Measurements from ENCODE around the gene SUCO. TPM values are rescaled to one million over a fixed set of nuclear protein-coding genes. Genes with fewer than 3 reads are reported as not detected.

The SUCO gene
- total and polyA plus RNA-seq, 2 of the 8 experiments (the other 6 are each of a cell fraction or from before 2014, with no cell fraction given), result 8.3 to 35.8 TPM

- TF ChIP-seq TBP (IDR thresholded peaks at IDR 0.05; ENCODE audit: low read depth, low read length), result no peak
- TF ChIP-seq SIN3A (conservative IDR thresholded peaks at IDR 0.05 in 1 of 2, IDR thresholded peaks at IDR 0.05 in 1 of 2; ENCODE audit: low read depth in 1 of 2, low read length in 2 of 2), result no peak
- no peak for TF ChIP-seq GABPA (IDR thresholded peaks at IDR 0.05; ENCODE audit: borderline replicate concordance, insufficient read depth, low read length)
- no peak for TF ChIP-seq RFX5 (IDR thresholded peaks at IDR 0.05; ENCODE audit: borderline replicate concordance, low read depth, low read length)
Observed at GRCh38 chr1:172601046-172601630, 68.2 kb downstream of the SUCO start (continued).
